ENCODE data around the gene LYPD6B.
"Not testable (repeated sequence)": the region's sequence is repeated elsewhere in the genome, so short reads cannot be mapped to it uniquely, and the experiment has no call there.

Gene LYPD6B

DNA sequence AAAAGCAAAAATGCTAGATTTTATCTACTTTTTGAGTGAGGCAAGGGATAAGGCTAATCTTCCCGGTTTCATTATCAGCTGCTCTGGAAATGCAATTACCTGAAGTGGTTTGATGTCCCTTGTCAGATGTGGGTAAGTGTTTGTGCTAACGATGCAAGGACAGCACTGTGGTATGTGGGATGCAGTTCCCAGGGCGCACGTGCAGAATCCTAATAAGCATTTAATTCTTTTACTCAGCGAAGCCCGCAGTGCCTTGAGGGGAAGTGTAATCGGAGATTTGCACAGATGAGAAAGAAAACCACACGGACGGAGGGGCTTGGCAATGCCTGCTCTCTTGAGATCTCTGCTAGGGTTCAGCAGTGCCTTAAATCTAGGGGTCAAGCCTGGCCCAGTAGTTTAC, 183.4 kb downstream of the LYPD6B start:
- DNase-seq = no peak

- no peak for DNase-seq
Observed at GRCh38 chr2:149223472-149224095, 185.1 kb downstream of the LYPD6B start.

- no peak for DNase-seq
Observed at GRCh38 chr2:149224543-149224942, 186.0 kb downstream of the LYPD6B start.

GRCh38 chr2:149225446-149225845, 186.9 kb downstream of the LYPD6B start:
- no peak for DNase-seq

- DNase-seq = no peak
Observed at GRCh38 chr2:149226790-149227189, 188.3 kb downstream of the LYPD6B start.

DNA sequence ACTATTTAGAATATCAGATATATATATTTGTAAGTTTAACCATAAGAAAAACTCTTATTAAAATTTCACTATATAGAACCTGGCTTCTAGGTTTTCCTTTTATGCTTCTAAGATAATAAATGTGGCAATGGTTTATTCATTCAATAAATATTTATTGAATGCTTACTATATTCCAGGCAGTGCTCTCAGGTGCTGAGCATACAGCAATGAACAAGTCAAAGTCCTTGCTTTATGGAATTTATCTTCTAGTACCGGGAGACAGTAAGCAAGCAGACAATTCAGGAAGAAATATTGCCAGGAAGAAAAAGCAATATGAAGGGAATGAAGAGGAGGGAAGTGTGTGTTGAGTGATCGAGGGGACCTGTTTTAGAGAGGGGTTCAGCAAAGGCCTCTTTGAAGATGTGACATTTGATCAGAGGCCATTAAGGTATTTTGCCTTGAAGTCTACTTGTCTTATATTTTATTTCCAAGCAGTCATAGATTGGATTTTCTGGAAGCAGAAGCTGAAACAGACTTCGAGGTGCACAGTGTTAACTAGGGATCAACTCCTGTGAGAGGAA, 197.4 kb downstream of the LYPD6B start:
- no peak for DNase-seq

- no peak for DNase-seq
Observed at GRCh38 chr2:149236410-149236809, 197.9 kb downstream of the LYPD6B start.

DNA sequence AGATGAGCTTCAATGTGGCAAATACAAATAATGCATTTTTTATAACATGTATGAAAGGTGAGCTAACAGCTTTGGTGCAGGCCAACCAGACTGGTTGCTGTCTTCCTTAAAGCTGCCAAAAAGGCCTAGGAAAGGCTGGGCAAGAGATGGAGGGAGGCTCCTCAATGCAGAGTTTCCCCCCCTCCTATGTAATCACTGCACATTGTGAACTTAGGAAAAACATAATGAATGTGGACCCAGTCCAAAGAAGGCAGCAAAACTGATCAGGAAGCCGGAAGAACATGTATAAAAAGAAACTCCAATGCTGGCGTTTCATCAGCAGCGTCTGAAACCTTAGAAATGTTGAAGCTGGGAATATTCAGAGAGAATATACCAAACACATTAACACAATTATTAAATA, 207.7 kb downstream of the LYPD6B start:
- DNase-seq = no peak

GRCh38 chr2:149251436-149251835, 212.9 kb downstream of the LYPD6B start:
- DNase-seq = not testable (repeated sequence)

DNA sequence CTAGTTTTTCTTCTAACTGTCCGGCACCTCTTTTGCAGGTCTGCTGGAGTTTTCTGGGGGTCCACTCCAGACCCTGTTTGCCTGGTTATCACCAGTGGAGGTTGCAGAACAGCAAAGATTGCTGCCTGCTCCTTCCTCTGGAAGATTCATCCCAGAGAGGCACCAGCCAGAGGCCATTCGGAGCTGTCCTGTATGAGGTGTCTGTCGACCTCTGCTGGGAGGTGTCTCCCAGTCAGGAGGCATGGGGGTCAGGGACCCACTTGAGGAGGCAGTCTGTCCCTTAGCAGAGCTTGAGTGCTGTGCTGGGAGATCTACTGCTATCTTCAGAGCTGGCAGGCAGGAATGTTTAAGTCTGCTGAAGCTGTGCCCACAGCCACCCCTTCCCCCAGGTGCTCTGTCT, 218.4 kb downstream of the LYPD6B start:
- DNase-seq = not testable (repeated sequence)

- DNase-seq = no peak
Observed at GRCh38 chr2:149258531-149258930, 220.0 kb downstream of the LYPD6B start.

DNA sequence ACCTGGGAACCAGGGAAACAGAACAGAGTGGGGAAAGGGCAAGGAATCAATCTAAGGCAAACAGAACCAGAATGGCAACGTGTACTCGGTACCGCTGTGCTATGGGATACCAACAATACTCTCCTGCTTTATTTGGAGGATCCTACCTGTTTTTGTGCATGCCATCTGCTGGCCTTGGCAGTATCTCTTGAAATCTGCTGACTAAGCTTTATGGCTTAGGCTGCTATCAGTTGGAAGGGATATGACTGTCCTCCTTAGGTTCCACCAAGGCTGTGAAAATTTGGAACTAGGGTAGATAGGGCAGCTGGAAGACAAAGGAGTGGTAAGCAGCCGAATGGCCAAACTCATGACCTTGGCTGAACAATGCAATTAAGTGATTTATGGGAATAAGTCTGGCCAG, 220.6 kb downstream of the LYPD6B start:
- no peak for DNase-seq

GRCh38 chr2:149261692-149262091, 223.2 kb downstream of the LYPD6B start:
- no peak for DNase-seq
